Measurements from ENCODE around the gene OLFML2A. TPM values are rescaled to one million over a fixed set of nuclear protein-coding genes. Genes with fewer than 3 reads are reported as not detected.
"Not testable (repeated sequence)": the region's sequence is repeated elsewhere in the genome, so short reads cannot be mapped to it uniquely, and the experiment has no call there.

OLFML2A gene
- not detected in 2 replicates for total RNA-seq

DNA sequence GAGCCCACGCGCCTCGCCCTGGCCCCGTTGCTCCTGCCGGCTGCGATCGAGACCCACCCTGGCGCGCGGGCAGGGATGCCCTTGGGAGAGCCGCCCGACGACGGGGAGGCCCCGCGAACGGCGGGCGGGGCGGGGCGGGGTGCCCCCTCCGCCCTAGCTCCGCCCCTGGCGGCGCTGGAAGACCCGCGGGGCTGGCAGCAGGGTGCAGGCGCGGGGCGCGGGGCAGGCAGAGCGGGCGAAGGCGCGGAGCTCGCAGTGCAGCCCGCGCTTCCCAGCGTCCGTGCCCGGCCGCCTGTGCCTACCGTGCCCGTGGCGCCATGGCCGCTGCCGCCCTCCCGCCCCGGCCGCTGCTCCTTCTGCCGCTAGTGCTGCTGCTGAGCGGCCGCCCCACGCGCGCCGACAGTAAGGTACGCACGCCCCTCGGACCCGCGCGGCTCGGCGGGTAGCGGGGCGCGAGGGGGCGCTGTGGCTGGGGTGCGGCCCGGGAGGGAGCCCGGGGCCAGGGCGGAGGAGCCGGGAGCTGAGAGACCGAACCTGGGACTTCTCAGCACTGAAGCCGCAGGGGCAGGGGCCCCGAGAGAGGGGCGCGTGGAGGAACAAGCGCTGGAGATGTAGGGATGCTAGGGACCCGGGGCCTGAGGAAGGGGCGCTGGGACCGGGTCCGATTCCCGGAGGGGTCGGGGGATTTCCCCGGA is at the start of gene OLFML2A:
Gene OLFML2A, plus strand, starts transcription at position 180 of the 695 bp plus-strand sequence. Its CDS starts 138 bp downstream, at position 318.
- intact Hi-C loops (cut with micrococcal nuclease), result no loop called here

DNA sequence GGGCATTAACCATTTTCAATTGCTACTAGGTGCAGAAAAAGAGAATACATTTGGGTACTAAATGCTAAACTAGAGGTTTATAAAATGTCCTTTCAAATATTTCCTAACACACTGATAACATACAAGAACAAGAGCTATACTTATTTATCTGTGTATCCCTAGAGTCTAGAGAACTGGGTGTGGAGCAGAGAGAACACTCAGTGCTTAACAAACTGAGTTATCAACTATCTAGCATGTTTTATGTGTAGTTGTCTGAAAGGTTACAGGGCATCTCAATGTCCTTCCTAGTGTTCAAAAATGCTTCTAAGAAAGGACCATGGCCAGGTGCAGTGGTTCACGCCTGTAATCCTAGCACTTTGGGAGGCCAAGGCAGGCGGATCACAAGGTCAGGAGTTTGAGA is 46.2 kb upstream of the OLFML2A start:
- intact Hi-C loops (cut with micrococcal nuclease), result loop anchor here (1.0 kb wide), 1 partner anchor 12 kb away; no protein-coding TSS in a partner anchor

DNA sequence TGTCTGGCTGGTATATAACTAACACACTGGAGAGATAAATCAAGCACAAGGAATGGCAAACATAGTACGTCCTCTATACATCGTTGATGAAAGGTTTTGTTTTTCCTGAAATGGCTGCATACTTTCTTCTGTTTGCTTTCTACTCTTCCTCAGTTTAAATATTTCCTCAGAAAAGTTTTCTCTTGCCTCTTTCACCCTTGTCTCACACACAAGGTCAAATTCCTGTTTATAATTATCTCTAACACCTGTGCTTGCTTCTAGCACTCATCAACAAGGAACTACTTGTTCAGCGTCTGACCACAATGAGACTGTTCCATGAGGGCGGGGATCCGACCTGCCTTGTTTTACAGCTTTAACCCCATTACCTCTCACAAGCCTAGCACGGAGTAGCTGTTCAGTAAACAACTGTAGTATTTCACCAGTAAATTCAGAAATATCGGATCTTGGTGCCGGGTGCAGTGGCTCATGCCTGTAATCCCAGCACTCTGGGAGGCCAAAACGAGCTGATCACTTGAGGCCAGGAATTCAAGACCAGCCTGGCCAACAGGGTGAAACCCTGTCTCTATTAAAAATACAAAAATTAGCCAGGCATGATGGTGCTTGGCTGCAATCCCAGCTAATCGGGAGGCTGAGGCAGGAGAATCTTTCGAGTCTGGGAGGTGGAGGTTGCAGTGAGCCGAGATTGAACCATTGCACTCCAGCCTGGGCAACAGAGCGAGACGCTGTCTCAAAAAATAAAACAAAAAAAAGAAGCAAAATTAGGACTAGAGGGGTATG is 42.8 kb upstream of the OLFML2A start:
- intact Hi-C loops (cut with micrococcal nuclease), result no loop called here

DNA sequence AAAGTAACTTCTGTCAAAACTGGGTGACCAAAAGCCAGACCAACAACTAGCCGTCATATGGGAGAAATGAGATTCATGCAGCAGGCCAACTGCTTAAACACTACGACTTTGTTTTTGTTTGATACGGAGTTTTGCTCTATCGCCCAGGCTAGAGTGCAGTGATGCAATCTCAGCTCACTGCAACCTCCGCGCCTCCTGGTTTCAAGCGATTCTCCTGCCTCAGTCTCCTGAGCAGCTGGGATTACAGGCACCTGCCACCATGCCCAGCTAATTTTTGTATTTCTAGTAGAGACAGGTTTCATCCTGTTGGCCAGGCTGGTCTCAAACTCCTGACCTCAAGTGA is 42.2 kb upstream of the OLFML2A start:
- intact Hi-C loops (cut with micrococcal nuclease), result not testable (repeated sequence)

DNA sequence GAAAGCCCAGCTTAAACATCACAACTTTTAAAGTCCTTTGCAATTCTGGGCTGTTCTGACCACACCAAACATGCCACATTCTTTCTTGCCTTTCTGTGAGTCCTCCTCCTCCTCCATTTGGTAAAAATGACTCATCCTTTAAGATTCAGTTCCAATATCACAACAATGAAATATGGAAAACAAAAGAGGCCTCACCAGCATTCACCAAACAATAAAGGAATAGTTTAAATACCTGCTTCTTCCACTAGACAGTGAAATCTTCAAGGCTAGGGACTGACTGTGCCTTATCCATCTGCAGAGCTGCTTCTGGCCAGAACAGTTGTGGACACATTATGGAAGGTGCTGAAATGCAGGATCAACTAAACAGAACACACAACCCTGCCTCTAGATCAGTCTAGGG is 41.8 kb upstream of the OLFML2A start:
- intact Hi-C loops (cut with micrococcal nuclease), result no loop called here

DNA sequence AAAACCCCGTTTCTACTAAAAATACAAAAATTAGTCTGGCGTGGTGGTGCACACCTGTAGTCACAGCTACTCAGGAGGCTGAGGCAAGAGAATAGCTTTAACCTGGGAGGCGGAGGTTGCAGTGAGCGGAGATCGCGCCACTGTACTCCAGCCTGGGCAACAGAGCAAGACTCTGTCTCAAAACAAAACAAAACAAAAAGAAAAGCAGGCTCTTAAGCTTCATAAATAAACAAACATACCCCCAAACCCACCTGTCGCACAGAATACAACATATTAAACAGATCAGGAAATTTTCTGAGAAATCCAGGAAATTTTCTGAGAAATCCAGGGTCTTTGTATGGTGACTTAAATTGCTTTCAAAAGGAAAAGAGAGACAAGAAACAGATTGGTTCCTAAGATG is 38.9 kb upstream of the OLFML2A start:
- intact Hi-C loops (cut with micrococcal nuclease), result not testable (repeated sequence)

DNA sequence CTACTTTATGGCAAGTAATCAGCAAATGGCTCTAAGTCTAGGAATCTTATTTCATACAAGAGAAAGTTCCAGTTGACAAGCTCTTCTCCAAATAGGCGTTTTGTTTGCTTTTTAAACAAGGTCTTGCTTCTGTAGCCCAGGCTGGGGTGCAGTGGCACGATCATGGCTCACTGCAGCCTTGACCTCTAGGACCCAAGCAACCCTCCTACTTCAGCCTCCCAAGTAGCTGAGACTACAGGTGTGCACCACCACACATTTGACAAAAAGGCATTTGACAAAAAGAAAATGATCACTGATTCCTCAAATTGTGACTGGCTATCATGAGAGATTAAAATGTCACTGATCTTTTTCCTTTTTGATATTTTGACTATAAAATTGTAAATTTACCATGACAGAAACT is 37.6 kb upstream of the OLFML2A start:
- intact Hi-C loops (cut with micrococcal nuclease), result no loop called here

DNA sequence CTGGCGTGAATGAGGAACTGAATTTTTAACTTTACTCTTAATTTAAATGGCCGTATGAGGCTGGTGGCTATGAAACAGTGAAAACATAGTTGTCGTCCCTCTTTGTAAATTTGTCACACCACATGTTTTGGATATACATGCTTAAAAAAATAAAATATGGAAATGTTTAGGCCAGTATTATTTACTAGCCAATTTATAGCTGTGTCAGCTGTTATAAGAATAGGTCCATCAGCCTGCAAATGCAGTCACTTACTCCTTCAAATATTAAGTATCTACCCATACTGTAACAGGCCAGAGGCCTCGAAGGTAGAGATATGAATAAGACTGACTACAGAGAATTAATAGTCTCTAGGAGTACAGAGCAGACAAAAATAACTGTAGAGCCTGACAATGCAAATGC is 35.8 kb upstream of the OLFML2A start:
- intact Hi-C loops (cut with micrococcal nuclease), result no loop called here

DNA sequence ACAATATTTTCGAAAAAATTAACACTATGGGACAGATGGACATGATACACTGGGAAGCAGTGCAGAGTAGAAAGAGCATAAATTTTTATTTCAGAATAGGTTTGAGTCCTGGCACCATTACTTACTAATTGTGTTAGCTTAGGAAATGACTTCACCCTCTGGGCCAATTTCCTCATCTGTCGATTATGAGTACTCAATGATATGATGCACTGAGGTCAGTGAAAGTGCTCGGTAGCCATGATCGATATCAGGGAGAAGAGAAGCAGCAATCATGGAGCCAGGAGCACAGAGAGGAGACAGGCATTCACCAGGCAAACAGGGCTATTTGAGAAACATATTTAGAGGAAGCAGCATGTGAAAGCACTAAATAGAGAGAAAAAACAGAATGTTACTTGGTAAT is 35.3 kb upstream of the OLFML2A start:
- intact Hi-C loops (cut with micrococcal nuclease), result loop anchor here (1.0 kb wide), 1 partner anchor 10 kb away; no protein-coding TSS in a partner anchor

DNA sequence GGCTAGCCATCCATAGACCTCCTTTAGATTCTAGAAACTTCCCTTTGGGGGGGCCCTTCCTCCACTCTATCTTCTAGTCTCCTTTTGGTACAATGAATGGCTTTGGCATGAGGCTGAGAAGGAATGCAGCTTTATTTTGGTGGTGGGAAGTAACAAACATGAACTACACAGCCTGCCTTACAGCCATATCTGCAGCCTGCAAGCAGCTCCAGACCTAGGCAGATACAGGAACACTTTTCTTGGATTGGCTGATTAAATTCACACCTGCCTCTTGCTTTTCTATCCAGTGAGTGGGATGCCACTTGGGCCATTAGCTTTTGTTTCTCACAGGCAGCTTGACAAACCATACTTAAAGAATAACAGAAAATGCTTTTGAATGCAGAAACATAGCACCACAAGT is 34.0 kb upstream of the OLFML2A start:
- intact Hi-C loops (cut with micrococcal nuclease), result loop anchor here (1.0 kb wide), 1 partner anchor 12 kb away; no protein-coding TSS in a partner anchor

DNA sequence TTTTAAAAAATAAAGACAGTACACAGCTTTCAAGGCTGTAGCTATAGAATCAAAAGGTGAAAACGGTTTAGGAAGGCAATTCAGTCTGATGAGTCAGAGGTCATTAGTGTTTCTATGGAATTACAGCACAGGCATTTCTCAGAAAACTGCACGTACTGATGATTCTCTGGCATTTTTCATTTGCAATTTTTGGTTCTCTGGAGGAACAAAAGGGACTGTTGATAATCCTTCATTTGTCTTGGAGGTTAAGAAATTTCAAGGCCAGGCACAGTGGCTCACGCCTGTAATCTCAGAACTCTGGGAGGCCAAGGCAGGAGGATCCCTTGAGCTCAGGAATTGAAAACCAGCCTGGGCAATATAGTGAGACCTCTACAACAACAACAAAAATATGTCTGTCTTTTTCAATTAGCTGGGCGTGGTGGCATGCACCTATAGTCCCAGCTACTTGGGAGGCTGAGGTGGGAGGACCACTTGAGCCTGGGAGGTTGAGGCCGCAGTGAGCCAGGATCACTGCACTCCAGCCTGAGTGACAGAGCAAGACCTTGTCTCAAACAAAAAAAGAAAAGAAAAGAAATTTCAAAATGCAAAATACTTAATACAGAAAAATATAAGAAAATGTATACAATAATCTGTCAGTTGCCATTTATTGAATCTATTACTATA is 33.1 kb upstream of the OLFML2A start:
- intact Hi-C loops (cut with micrococcal nuclease), result no loop called here

DNA sequence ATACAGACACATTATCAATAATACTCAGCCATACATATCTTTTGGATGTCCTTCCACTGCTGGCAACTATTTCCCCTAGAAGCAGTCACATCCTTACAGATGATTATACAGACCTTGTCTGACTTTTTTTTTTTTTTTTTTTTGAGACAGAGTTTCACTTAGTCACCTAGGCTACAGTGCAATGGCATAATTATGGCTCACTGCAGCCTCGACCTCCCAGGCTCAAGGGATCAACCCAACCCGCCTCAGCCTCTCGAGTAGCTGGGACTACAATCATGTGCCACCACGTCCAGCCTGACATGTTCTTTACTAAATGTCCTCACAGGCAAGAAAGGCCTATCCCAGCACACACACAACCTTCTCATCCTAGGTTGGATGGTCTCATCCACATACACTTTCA is 29.9 kb upstream of the OLFML2A start:
- intact Hi-C loops (cut with micrococcal nuclease), result no loop called here

DNA sequence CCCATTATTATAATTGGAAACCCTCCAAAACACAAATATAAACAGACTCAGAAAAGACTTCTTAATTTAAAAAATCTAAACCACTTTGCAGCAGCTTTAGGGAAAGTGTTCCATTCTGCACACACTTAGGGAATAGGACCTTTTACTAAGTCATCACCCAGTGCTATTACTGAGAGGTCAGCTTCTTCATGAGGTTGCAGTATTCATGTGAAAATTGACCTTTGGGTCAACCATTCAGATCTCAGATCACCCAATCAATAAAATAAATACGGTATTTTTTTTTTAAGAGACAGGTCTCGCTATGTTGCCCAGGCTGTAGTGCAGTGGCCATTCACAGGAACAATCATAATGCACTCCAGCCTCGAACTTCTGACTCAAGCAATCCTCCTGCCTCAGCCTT is 27.6 kb upstream of the OLFML2A start:
- intact Hi-C loops (cut with micrococcal nuclease), result no loop called here

DNA sequence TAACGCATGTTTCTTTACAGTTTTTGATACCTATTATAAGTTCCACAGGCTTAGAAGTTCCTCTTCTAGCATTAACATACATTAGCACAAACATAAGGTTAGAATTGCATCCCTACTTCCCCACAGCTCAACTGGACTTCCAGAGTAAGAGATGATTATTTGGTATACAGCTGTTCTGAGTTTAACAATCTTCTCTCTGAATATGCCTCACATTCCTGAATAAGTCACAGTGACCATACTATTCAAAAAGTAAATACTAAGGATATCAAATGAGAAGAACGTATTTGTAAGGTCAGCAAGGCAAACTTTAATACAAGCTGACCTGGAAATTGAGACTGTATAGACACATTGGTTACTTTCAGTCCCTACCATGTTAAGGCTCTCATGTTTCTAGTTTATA is 27.2 kb upstream of the OLFML2A start:
- intact Hi-C loops (cut with micrococcal nuclease), result no loop called here

DNA sequence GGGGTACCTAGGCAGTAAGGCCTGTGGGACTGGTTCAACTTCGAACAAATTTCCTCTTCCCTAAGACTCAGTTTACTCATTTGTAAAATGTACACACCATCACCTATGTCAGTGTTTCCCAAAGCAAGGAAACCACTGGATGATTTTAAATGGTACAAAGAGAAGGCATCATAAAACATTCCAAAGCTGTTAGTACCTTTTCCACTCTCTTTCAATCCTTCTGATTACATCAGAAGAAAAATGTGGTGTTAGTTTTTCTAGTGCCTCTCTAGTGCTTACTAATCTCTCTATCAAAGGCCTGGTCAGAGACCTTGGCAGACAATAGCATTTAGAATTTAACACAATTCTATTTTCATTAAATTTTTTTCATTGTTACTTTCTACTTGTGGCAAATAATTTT is 24.0 kb upstream of the OLFML2A start:
- intact Hi-C loops (cut with micrococcal nuclease), result no loop called here

DNA sequence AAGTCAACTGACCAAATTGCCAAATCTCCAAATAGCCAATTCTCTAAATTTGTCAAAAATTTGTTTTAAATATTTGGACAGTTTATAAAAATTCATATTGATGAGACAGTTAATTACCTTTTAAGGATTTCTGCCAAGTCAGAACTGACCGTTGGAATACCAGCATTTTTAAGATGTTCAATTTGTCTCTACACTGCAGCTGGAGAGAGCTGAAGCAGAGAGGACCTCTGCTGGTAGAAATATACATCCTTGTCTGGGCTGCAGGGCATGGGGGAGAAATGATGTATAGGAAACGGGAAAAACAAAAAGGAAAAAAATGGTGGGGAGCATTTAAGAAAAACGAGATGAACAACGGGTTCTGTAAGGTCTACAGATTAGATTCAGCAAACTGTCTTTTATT is 22.6 kb upstream of the OLFML2A start:
- intact Hi-C loops (cut with micrococcal nuclease), result no loop called here

DNA sequence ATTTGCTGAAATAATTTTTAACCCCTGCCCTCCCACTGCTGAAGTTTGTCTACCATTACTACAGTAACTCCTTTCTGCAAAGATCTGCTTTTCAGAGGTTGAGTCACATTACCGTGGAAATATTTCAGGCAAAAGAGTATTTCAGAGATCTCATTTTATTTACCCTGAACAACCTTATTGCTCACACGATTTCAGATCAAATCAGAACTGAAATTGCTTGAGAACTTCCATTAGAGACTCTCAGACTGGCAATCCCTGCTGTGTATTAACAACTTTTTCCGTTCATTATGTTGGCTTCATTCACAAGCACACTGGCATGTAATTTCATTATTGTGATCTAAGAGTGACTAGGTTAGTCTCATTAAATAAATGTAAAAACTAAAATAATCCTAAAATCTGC is 21.9 kb upstream of the OLFML2A start:
- intact Hi-C loops (cut with micrococcal nuclease), result no loop called here

DNA sequence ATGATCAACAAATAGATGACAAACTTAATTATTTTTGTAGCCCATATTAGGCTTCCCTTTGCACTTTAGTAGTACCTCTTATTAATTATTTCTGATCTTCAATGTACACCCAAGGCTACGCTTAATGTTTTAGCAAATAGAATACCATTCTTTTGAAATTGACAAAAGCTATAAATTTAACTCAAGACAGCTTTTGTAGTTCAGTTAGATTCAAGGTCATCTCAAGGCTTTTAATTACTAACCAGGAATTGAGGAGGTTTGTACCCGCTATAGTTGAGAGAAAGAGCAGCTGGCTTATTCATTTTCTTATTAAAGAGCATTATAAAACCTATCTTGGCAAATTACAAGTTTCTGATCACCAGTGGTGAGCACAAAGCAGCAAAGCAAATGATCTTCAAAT is 20.9 kb upstream of the OLFML2A start:
- intact Hi-C loops (cut with micrococcal nuclease), result no loop called here

DNA sequence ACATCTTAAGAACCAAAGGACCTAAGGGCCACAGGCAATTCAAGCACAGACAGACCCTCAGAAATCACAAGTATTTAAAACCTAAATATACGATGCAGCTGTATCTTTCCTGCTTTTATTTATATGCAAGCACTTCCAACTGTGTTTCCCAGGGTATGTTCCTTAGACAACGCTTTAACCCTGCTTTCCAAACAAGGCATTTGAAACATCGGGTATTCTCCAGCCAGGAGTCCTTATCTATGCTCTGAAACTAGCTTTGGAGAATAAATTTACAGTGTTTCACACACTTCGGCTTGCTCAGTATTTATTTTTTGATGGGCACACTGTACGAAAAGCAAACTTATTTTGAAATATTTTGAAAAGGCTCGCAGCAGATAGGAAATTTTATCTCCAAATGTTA is 19.3 kb upstream of the OLFML2A start:
- intact Hi-C loops (cut with micrococcal nuclease), result no loop called here

DNA sequence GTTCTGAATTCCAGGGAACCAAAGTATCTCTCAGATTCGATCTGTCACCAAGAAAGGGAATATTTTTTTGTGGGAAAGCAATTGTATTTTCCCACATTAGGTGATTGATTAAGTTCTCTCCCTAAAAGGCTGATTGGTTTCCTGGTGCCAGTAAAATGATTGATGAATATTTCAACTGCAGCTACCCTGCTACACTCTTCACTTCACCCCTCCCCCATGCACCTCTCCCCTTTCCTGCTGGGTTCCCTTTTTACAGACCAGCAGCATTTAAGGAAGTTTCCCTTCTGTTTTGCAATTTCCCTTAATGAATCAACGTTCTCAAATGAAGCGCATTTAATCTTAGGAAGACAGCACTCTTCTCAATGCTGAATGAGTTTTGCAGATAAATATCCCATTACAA is 18.9 kb upstream of the OLFML2A start:
- intact Hi-C loops (cut with micrococcal nuclease), result no loop called here

DNA sequence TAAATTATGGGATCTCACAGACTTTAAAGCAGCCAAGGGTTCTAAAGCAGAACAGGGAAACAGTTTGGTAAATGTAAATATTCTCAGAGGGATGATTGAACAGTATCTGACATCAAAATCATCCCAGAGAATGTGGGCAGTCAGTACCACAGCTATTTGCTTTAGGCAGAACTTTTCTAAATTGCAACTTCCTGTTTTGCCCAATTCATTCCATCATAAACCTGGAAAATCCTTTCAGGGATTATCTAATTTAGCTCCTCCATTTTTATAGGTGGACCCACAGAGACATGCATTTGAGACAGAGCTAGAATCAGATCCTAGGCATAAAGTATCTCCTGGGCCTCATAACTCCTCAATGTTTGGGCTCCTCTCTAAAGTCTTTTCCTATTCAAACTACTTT is 18.2 kb upstream of the OLFML2A start:
- intact Hi-C loops (cut with micrococcal nuclease), result no loop called here

DNA sequence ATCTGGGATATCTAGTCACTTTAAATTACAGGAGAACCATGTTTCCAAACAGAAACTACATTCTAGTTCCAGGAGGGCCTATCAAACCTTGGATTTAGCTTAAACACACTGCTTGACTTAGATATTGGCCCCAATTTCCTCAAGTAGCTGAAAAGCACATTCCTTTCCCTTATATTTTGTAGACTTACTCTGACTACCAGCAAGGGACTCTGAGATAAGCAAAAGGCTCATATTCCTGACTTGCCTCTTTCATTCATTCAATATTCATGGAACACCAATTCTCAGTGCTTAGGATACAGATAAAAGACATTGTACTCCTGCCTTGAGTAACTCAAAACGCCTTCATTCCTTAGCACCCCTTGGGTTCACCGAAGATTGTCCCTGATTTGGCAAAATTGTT is 17.6 kb upstream of the OLFML2A start:
- intact Hi-C loops (cut with micrococcal nuclease), result no loop called here

All from T-helper 2 cell treated with Interferon-gamma antibody and Interleukin-4, amounts not matched to agents 100 ng/mL and 5 ng/mL, for 36 hours (primary cell).